Frontal cortex (tissue), 4 donors: ENCODE results near the gene ATCAY. TPM values are rescaled to one million over a fixed set of nuclear protein-coding genes. Genes with fewer than 3 reads are reported as not detected.
"Not testable (repeated sequence)": the region's sequence is repeated elsewhere in the genome, so short reads cannot be mapped to it uniquely, and the experiment has no call there.

Experiments used
- DNase-seq, 2 donors: peaks; one replicate each; pipeline ENCODE4 v3.0.0; 2012; ENCODE audit warnings: low spot score in 2 of 2
- FAIRE-seq: peaks from 2 replicates; lab custom pipeline; 2012; peaks lifted over from hg19 to GRCh38; lab: Jason Lieb, UNC
- small RNA-seq: library from RNA; depleted of rRNA; stranded (forward); fragments of <200 nt; gene quantifications from one replicate; pipeline ENCODE3, GENCODE V24; 2014
- total RNA-seq: library from RNA; depleted of rRNA; stranded (reverse); fragments of >200 nt; gene quantifications from one replicate; pipeline ENCODE4 v1.2.3, GENCODE V29; 2014
- donor health status: control.
- donor health status: control.
- donor health status: control.

Gene ATCAY
- total RNA-seq, 1 donor from 2014 or later, result 86.0 TPM

DNA sequence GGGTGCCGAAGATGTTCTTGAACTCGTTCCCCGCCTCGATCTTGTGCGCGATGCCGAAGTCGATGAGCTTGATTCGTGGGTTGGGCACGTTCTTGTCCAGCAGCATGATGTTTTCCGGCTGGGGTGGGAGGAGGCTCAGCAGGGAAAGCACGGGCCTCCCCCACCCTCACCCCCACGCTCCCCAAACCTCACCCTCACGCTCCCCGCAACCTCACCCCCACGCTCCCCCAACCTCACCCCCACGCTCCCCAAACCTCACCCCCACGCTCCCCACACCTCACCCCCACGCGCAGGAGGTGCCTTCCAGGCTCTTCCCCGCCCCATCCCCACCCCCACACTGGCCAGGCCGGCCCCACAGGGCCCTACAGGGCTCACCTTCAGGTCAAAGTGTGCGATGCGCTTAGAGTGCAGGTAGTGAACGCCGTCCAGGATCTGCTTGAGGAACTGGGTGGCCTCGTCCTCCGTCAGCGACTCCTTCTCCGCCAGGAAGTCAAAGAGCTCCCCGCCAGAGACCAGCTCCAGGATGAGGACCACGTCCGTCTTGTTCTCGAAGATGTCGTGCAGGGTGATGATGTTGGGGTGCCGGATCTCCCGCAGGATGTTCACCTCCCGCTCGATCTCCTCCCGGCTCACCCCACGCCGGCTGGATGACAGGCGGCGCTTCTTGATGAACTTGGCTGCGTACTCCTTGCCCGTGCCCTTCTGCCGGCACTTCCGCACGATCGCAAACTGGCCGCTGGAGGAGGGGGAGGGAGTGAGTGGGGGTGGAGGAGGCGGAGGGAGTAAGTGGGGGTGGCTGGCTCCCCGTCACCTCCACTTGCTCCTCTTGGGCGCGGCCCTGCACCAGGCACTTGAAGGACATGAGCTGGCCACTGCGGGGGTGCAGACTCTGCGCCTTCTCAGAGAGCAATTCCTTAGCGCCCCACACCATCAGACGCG lies 84.0 kb downstream of the ATCAY start:
- DNase-seq (no peak), FAIRE-seq (no peak)

DNA sequence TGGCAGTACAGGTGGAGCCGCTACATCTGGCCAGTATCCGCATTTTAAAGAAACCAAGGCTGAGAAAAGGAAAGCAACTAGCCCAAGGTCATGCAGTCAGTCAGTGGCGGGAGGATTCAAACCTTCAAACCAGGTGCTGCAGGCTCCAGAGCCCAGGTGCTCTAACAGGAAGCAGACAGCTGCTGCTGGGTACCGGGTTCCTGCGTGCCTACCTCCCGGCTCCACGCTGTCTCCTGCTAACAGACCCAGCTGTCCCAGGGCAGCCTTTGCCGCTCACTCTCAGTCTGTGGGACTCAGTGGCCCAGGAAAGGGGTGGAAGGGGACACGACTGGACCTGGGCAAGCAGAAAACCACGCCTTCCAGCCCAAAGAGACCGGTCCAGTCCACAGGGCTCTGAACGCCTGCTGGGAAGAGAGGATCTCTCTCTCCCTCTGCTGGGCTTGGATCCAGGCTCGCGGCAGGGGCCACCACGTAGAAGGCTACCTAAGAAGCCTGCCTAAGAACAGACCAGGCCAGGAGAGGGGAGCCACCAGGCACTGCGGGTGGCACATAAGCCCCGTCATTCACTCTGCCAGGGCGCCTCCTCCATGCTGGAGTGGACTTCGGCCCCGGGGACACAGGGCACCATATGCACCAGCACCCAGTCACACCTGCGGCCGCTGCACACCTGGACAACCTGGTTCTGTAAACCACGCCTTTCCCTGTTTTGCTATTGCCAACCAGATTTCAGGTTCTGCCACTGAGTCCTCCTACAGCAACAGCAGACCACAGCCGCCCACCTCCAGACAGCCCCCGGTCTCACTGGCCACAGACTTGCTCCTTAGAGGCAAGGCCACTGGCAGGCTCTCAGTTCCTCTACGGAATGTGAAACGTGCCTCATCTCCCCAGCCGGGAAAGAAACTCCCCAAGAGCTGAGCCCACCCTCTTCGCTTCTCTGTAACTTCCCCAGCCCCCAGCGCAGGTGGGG lies 85.8 kb downstream of the ATCAY start:
- FAIRE-seq (no peak), DNase-seq (no peak)

DNA sequence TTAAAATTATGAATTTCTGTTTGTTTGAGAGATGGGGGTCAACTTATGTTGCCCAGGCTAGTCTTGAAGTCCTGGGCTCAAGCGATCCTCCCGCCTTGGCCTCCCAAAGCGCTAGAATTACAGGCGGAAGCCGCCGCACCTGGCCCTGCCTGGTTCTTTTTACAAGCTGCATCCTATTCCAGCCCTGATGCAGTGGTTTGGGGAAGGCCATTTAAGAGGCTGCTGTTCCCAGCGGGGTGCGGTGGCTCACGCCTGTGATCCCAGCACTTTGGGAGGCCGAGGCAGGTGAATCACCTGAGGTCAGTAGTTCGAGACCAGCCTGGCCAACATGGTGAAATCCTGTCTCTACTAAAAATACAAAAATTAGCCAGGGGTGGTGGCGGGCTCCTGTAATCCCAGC lies 87.5 kb downstream of the ATCAY start:
- not testable (repeated sequence) for DNase-seq, FAIRE-seq

DNA sequence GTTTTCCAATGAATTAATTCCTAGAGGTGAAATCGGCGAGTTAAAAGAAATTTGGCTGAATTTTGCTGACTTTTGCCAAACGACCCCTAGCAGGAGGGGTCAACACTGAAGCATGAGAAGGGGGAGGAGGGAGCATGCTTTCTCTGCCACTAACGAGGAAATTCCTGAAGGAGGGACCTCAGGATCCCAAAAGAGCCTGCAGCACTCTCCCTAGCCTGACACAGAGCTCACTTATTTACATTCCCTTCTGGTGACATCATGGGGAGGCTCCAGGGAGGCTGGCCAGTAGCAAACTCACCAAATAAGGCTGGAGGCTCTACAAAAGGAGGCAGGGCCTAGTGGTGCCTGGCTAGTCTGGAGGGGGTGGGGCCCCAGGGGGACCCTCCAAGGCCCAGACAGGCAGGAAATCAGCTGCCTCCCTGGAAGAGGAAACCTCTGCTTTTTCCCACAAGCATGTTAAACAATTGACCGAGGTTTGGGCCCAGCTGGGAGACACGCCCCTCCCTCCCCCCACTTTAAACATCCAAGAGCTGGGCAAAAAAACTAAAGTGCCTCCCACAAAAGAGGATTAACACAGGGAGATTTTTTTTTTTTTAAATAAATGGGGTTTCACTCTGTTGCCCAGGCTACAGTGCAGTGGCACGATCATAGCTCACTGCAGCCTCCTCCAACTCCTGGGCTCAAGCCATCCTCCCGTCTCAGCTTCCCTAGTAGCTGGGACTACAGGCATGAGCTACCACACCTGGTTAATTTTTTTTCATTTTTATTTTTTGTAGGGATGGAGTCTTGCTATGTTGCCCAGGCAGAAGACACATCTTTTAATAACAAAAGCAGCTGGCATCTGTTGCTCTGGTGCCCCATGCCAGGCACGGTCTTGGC lies 88.3 kb downstream of the ATCAY start:
- DNase-seq (peak; percentile 64 to 74), FAIRE-seq (no peak)

DNA sequence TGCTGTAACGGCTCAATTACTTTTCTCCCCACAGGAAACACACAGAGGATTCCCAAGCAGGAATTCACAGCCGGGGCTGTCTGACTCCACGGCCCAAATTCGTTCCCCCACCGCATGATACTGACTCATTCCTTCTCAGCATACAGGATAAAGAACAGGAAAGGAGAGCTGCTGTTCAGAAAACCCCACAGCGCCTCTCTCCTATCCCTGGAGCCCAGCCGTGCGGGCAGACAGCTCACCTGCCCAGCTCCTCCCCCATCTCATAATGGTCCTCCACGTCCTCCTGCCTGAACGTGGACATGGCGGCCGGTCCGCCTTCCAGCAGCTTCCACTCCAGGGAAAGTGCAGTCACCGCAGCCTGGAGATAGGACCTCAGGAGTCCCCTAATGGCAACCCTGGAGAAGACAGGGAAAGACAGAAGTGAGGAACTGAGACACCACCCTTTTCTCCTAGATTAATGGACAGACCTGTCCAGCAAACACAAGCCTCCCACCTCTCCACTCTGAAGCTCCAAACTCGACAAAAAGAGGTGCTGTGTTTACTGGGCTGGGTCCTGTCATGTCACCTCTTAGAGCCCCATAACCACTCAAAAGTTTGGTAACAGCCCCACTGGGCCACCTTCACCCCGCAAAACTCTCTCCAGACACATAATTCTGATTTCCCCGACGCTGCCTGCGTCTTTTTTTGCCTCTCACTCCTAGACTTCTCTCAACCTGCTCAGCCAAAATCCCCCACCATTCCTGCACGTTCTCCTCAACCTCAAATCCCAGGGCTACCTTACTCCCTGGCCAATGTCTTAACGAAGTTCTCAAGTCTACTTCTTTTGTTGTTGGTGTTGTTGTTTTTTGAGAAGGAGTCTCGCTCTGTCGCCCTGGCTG lies 89.2 kb downstream of the ATCAY start:
- no peak for DNase-seq
- no peak for FAIRE-seq

DNA sequence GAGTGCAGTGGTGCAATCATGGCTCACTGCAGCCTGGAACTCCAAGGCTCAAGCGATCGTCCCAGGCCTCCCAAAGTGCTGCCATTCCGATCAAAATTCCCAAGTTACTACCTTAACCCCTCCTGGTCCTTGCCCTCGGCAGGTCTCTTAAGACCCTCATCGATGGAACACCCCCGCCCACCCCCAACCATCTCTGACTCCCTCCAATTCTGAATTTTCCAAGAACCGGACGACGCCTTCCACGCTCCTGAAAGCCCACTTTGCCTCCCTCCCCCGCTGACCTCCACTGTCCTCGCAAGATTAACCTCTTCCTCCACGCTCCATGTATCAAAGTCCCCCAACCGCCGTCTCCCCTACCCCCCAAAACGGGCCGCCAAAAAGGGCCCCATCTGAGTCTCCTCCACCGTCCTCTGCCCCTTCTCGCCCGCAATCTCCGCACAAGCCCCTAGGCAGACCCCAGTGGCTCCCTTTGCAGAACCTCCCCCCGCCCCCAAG lies 89.9 kb downstream of the ATCAY start:
- no peak for DNase-seq
- FAIRE-seq, result no peak

DNA sequence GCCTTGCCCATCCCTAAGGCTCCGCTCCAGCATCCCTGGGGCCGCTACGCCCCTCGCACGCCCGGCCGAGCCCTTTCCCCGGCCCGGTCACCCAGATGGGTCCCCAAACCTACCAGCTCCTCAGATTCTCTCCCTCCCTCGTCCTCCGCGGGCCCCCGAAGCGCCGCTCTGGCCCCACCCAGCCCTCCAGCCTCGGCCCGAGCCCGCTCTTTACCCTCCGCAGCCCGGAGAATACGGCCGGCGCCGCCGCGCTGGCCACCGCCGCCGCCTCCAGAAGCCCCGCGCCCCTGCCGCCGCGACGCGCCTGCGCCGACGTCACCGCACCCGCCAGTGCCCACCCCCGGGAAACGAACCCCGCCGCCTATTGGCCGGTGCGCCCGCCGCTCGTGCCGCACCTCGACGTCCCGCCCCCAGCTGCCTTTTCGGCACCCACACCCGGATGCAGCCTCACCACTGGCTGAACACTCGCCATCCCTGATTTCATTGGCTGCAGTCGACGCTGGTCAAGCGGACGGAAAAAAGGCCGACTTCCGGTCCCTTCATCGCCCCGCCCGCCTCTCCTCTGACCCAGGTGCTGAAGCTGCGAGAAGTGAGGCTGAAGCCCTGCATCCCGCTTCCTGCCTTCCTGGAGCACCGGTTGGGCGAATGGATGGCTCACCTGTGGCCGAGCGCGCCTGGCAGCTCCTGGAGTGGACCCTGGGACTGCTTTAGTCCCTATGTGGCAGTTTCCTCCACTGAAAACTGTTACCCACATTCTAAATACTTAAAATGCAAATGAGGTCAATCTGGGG lies 90.5 kb downstream of the ATCAY start, which contains the start of gene DAPK3:
DAPK3 (minus strand) TSS at position 292 of the 791 bp plus-strand sequence. CDS start 1,364 bp downstream, outside the sequence.
- peak; percentile 96 to 97 for DNase-seq
- FAIRE-seq, result no peak

DNA sequence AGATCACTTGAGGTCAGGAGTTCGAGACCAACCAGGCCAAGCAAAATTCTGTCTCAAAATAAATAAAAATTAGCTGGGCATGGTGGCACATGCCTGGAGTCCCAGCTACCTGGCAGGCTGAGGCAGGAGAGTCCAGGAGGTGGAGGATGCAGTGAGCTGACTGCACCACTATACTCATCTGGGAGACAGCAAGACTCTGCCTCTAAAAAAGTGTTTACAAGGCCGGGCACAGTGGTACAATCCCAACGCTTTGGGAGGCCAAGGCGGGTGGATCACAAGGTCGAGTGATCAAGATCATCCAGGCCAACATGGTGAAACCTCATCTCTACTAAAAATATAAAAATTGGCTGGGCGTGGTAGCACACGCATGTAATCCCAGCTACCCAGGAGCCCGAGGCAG lies 94.7 kb downstream of the ATCAY start:
- DNase-seq, result no peak
- FAIRE-seq, result no peak

DNA sequence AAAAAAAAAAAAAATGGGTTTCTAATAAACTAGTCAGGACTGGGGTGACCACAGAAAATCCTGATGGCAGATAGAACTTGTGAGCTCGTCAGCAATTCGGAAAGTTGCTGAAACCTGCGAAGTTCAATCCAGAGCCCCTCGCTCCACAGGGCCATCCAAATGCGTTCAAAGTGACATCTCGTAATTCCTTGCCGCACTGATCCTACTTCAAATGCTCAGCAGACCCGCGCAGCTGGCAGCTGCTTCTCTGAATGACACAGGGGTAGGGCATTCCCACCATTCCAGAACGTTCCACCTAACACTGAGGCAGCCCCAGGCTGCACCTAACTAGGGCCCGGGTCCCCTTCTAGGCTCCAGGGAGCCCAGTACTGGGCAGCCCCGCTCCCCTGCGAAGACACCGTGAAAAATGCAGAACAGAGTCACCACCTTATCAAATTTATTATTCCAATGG lies 95.2 kb downstream of the ATCAY start:
- FAIRE-seq, result no peak
- DNase-seq, result no peak

DNA sequence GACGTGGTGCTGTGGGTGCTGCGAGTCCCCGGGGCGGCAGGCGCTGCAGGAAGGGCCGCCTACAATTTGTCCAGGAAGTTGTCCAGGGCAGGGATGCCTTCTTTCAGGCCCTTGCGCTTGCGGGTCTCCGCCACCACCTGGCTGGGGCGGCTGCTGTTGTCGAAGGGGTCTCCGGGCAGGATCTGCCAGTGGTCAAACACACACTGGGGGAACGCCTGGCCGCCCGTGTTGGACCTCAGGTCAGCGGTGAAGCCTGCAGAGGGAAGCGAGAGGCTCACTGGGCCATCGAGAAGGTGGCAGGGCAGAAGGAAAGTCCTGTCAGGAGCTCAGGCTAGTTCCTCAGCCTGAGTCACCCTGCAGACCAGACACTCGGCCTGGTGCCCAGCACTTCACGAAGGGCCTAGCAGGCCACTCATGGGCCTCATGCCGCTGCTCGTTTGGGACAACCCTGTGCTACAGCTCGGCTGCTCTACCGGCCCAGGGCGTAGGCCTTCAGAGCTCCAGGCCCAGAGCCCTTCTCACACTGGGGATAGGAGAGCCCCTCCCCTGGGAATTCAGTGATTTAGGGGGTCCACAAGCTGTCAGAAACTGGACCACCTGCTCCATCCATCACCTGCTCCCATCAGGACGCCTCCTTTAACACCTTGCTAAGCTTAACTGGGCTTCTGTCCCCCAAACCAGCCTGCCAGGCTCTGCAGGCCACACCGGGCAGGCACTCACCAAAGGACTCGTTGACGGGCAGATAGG lies 96.2 kb downstream of the ATCAY start:
- DNase-seq (no peak), FAIRE-seq (no peak)

Small RNA genes lying within 50 kb of the gene (small RNA-seq; reads per million reads assigned to genes)
- not detected for gene RN7SL202P

Other genes starting within 250 kb of the ATCAY start
- gene PIP5K1C, start 180.2 kb upstream of the ATCAY start, total RNA-seq, result 15.1 TPM
- gene TJP3, start 172.3 kb upstream of the ATCAY start, total RNA-seq, result not detected
- gene APBA3, start 119.0 kb upstream of the ATCAY start, total RNA-seq, result 12.6 TPM
- 21.6 TPM for gene MRPL54, start 118.0 kb upstream of the ATCAY start, total RNA-seq
- gene RAX2, start 108.5 kb upstream of the ATCAY start, total RNA-seq, result under 0.01 TPM
- 15.5 TPM for gene MATK, start 94.3 kb upstream of the ATCAY start, total RNA-seq
- 4.1 TPM for gene ZFR2, start 11.6 kb upstream of the ATCAY start, total RNA-seq
- not detected for gene NMRK2, start 52.4 kb downstream of the ATCAY start, total RNA-seq
- 53.4 TPM for gene DAPK3, start 90.4 kb downstream of the ATCAY start, total RNA-seq
- 2,434 TPM for gene EEF2, start 104.8 kb downstream of the ATCAY start, total RNA-seq
- 22.0 TPM for gene PIAS4, start 127.1 kb downstream of the ATCAY start, total RNA-seq
- 2.0 TPM for gene ZBTB7A, start 186.2 kb downstream of the ATCAY start, total RNA-seq
- 99.1 TPM for gene MAP2K2, start 243.4 kb downstream of the ATCAY start, total RNA-seq